HCT116 (cell line): ENCODE measurements around the gene CCDC86. TPM values are rescaled to one million over a fixed set of nuclear protein-coding genes. Genes with fewer than 3 reads are reported as not detected.

ENCODE experiments used
- ATAC-seq: fragments of 200-7000 bp; cut with Tn5 transposase; 2 replicates; pipeline ENCODE4 v1.9.1; 2020; ENCODE audit warnings: mild to moderate bottlenecking, moderate library complexity
- BruUV-seq: library from RNA; stranded (reverse); fragments of 400-500 nt; replicated peaks from 2 replicates; lab custom pipeline; 2021; lab: Mats Ljungman, UMichigan
- CTCF ChIA-PET: fragments of 300-600 bp; sonication (Branson Sonifier 250); formaldehyde crosslinking; loops from one replicate; lab custom pipeline; 2021; ENCODE audit warnings: antibody characterized with exemption; lab: Charles Lee
- POLR2A ChIA-PET: fragments of 300-600, 350-600 bp; sonication (Branson Sonifier 250); formaldehyde crosslinking; loops from one replicate; lab custom pipeline; 2021; ENCODE audit warnings: antibody characterized with exemption; lab: Charles Lee
- RAD21 ChIA-PET, 2 experiments: fragments of 300-600 bp; sonication (Branson Sonifier 250); formaldehyde crosslinking; loops; one replicate each; lab custom pipeline; 2023; ENCODE audit warnings: low total read pairs in 2 of 2; ENCODE audit not compliant: uncharacterized antibody in 2 of 2, unreplicated experiment in 2 of 2, low non-redundant PET in 1 of 2; lab: Charles Lee
- DNase-seq: peaks from one replicate; pipeline ENCODE4 v3.0.0-alpha.2; 2010; ENCODE audit warnings: low read depth, low spot score
- H2AFZ ChIP-seq: fragments of 200-600 bp; shearing (Covaris generic), sonication (generic); 2 replicates; pipeline ENCODE4 v1.6.1; 2017; ENCODE audit warnings: low read depth, mixed run types, mixed read lengths, antibody characterized with exemption, low read length; ENCODE audit not compliant: poor library complexity, severe bottlenecking
- H3K27ac ChIP-seq: 2 replicates; pipeline ENCODE4 v1.5.1; 2012; ENCODE audit warnings: low read depth, low read length
- H3K27me3 ChIP-seq: fragments of 200-600 bp; sonication (generic); 2 replicates; pipeline ENCODE4 v1.6.1; 2016; ENCODE audit warnings: mixed run types, low read length, mixed read lengths; ENCODE audit not compliant: insufficient read depth
- H3K36me3 ChIP-seq, 2 experiments: fragments of 200-500 bp in 1 of 2; fragments of 200-600 bp in 1 of 2; sonication (Bioruptor generic) in 1 of 2; sonication (generic) in 1 of 2; 2 replicates each; pipeline versions ENCODE4 v1.5.1 to v1.6.1; 2014 to 2016; ENCODE audit warnings: low read length in 2 of 2, inconsistent platforms in 1 of 2, mixed read lengths in 1 of 2, mixed run types in 1 of 2; ENCODE audit not compliant: insufficient read depth in 2 of 2, control insufficient read depth in 1 of 2
- H3K4me1 ChIP-seq, 2 experiments: fragments of 200-600 bp in 1 of 2; sonication (generic) in 1 of 2; 2 replicates each; pipeline versions ENCODE4 v1.5.1 to v1.6.1; 2012 to 2017; ENCODE audit warnings: low read length in 2 of 2, inconsistent platforms in 1 of 2, mild to moderate bottlenecking in 1 of 2, mixed read lengths in 1 of 2, mixed run types in 1 of 2, moderate library complexity in 1 of 2; ENCODE audit not compliant: insufficient read depth in 2 of 2, control insufficient read depth in 1 of 2
- H3K4me2 ChIP-seq: fragments of 200-600 bp; sonication (generic); 2 replicates; pipeline ENCODE4 v1.6.1; 2017; ENCODE audit warnings: mixed run types, low read length, mixed read lengths
- H3K4me3 ChIP-seq, 2 experiments: fragments of 200-600 bp in 1 of 2; sonication (generic) in 1 of 2; replicated peaks in 1 of 2; 2 replicates each; pipeline ENCODE4 v1.5.1; 2011 to 2016; ENCODE audit warnings: low read length in 2 of 2, control low read depth in 1 of 2, low read depth in 1 of 2, mild to moderate bottlenecking in 1 of 2, mixed read lengths in 1 of 2, mixed run types in 1 of 2
- H3K79me2 ChIP-seq: fragments of 200-600 bp; sonication (generic); 2 replicates; pipeline ENCODE4 v1.6.1; 2017; ENCODE audit warnings: mild to moderate bottlenecking, mixed run types, low read length, moderate library complexity, mixed read lengths; ENCODE audit not compliant: insufficient read depth
- H3K9ac ChIP-seq: fragments of 200-600 bp; sonication (generic); 2 replicates; pipeline ENCODE4 v1.6.1; 2016; ENCODE audit warnings: low read length, mixed read lengths
- H3K9me2 ChIP-seq: fragments of 200-600 bp; sonication (generic), shearing (Covaris generic); 2 replicates; pipeline ENCODE4 v1.6.1; 2017; ENCODE audit warnings: mixed run types, mild to moderate bottlenecking, moderate library complexity; ENCODE audit not compliant: insufficient read depth
- H3K9me3 ChIP-seq, 2 experiments: fragments of 200-500 bp in 1 of 2; fragments of 200-600 bp in 1 of 2; sonication (Bioruptor generic) in 1 of 2; sonication (generic) in 1 of 2; 2 replicates each; pipeline ENCODE4 v1.6.1; 2014 to 2017; ENCODE audit warnings: low read length in 2 of 2, mixed read lengths in 2 of 2, inconsistent platforms in 1 of 2, low read depth in 1 of 2, mild to moderate bottlenecking in 1 of 2, mixed run types in 1 of 2, moderate library complexity in 1 of 2; ENCODE audit not compliant: control insufficient read depth in 1 of 2, insufficient read depth in 1 of 2
- H4K20me1 ChIP-seq: fragments of 200-600 bp; sonication (generic), shearing (Covaris generic); 2 replicates; pipeline ENCODE4 v1.6.1; 2017; ENCODE audit warnings: mixed run types, mild to moderate bottlenecking, moderate library complexity; ENCODE audit not compliant: insufficient read depth
- ATF3 ChIP-seq: IDR thresholded peaks from 2 replicates; pipeline ENCODE4 v1.6.1; 2012
- CBX3 ChIP-seq: IDR thresholded peaks from 2 replicates; pipeline ENCODE4 v1.6.1; 2012; ENCODE audit warnings: low read depth
- ELF1 ChIP-seq: IDR thresholded peaks from 2 replicates; pipeline ENCODE4 v1.6.1; 2012; ENCODE audit warnings: low read depth, borderline replicate concordance
- EZH2 ChIP-seq: fragments of 200-600 bp; sonication (generic); IDR thresholded peaks from 2 replicates; pipeline ENCODE4 v1.6.1; 2017; ENCODE audit warnings: antibody characterized with exemption, mixed run types
- EZH2phosphoT487 ChIP-seq: fragments of 200-600 bp; IDR thresholded peaks from 2 replicates; pipeline ENCODE4 v1.6.1; 2018; ENCODE audit warnings: antibody characterized with exemption, borderline replicate concordance
- FOSL1 ChIP-seq: IDR thresholded peaks from 2 replicates; pipeline ENCODE4 v1.6.1; 2012; ENCODE audit warnings: low read depth
- JUND ChIP-seq: IDR thresholded peaks from 2 replicates; pipeline ENCODE4 v1.6.1; 2012
- POLR2A ChIP-seq: IDR thresholded peaks from 2 replicates; pipeline ENCODE4 v1.7.0; 2011; ENCODE audit warnings: borderline replicate concordance; ENCODE audit not compliant: insufficient read depth, insufficient read length; ENCODE audit errors: extremely low read depth
- POLR2AphosphoS5 ChIP-seq: IDR thresholded peaks from 2 replicates; pipeline ENCODE4 v1.6.1; 2011; ENCODE audit warnings: mild to moderate bottlenecking, low read depth, low read length, moderate library complexity
- RAD21 ChIP-seq: IDR thresholded peaks from 2 replicates; pipeline ENCODE4 v1.6.1; 2012; ENCODE audit warnings: low read depth, mild to moderate bottlenecking
- SP1 ChIP-seq: IDR thresholded peaks from 2 replicates; pipeline ENCODE4 v1.6.1; 2012; ENCODE audit warnings: low read depth
- SRF ChIP-seq: IDR thresholded peaks from 2 replicates; pipeline ENCODE4 v1.6.1; 2012; ENCODE audit warnings: low read depth
- TCF7L2 ChIP-seq: IDR thresholded peaks from 2 replicates; pipeline ENCODE4 v1.7.0; 2011; ENCODE audit warnings: borderline replicate concordance, inconsistent platforms; ENCODE audit not compliant: insufficient read depth, insufficient read length; ENCODE audit errors: extremely low read depth
- YY1 ChIP-seq: IDR thresholded peaks from 2 replicates; pipeline ENCODE4 v1.6.1; 2011; ENCODE audit warnings: low read length, low read depth, moderate library complexity, mild to moderate bottlenecking; ENCODE audit not compliant: insufficient replicate concordance; ENCODE audit errors: extremely low read depth
- ZFX ChIP-seq: fragments of 450-650 bp; IDR thresholded peaks from 2 replicates; pipeline ENCODE4 v1.6.1; 2017
- intact Hi-C: fragments of 100-400 bp; cut with micrococcal nuclease; formaldehyde crosslinking; loops from 2 replicates; pipeline ENCODE4 v1.10.0; 2022
- total RNA-seq: library from RNA; stranded (reverse); gene quantifications from one replicate; pipeline ENCODE4 v1.2.1, GENCODE V29; 2021; ENCODE audit not compliant: unreplicated experiment
- TF ChIP-seq, protein P1 (sequence below): IDR thresholded peaks from 2 replicates; pipeline ENCODE4 v1.6.1; 2012
- TF ChIP-seq, protein P2 (sequence below): IDR thresholded peaks from 2 replicates; pipeline ENCODE4 v1.6.1; 2012; ENCODE audit warnings: low read depth

Gene CCDC86
- total RNA-seq, 1 experiment from 2014 or later: 69.6 TPM

DNA sequence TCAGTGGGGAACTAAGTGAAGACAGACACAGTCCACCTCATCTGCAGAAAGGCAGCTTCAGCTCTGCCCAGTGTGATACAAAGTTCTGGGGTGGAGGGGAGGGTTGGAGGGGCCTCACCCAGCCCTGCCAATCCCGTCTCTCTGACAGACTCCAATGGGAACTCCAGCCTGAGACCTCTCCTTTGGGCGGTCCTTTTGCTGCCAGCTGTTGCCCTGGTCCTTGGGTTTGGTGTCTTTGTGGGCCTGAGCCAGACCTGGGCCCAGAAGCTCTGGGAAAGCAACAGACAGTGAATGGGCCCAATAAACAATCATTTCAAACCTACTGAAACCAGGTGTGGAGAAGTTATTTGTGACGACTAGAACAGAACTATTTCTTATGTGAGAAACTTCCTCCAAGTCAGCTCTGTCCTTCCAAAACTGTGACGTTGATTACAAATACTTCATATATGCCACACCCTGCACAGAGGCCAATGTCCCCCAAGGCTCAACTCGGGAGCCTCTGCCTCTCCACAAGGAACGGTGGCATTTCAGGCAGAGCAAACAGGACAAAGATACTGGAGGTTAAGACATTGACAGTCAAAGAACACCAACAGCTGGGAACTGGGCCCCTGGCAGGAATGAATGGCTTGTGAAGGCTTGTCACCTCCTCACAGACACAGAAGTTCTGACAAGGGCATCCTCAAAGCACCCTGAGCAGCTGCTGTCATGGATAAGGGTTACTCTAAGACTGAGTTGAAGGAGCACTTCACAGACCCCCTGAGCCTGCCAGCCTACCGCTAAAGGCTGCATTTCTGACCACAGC, 33.7 kb downstream of the CCDC86 start:
- ATAC-seq (no peak), DNase-seq (no peak)
- no peak overlapping the region for H2AFZ ChIP-seq
- no peaks in the 10 kb centered on the region for H3K79me2 ChIP-seq
- ChIA-PET CTCF (interaction anchor here (1.5 kb wide), 1 partner anchor 24 kb away, joined by 4 read pairs; no protein-coding TSS in a partner anchor), RAD21 (no interaction called here), POLR2A (no interaction called here)
- no peak overlapping the region for H3K4me2 ChIP-seq
- no peak overlapping the region for H3K9ac ChIP-seq
- H3K27ac ChIP-seq: no peak overlapping the region
- no peak overlapping the region for H3K4me3 ChIP-seq
- H3K4me1 ChIP-seq: peaks cover 0 to 4% of the 10 kb centered on the region in 2 experiments; a peak in 2 of 4 replicates
- H4K20me1 ChIP-seq: no peaks in the 10 kb centered on the region
- H3K9me2 ChIP-seq: no peaks in the 10 kb centered on the region
- H3K27me3 ChIP-seq: no peaks in the 10 kb centered on the region
- H3K36me3 ChIP-seq: peaks cover 4 to 5% of the 10 kb centered on the region in 2 experiments; a peak in 2 of 4 replicates
- BruUV-seq: no TSS peak
- H3K9me3 ChIP-seq: no peaks in the 10 kb centered on the region
- intact Hi-C loops: no loop called here
- TF ChIP-seq SRF (no peak), ATF3 (no peak), FOSL1 (no peak), TCF7L2 (no peak), POLR2A (no peak), RAD21 (no peak), ZFX (no peak)
- TF ChIP-seq, protein P1, sequence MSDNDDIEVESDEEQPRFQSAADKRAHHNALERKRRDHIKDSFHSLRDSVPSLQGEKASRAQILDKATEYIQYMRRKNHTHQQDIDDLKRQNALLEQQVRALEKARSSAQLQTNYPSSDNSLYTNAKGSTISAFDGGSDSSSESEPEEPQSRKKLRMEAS: no peak
- TF ChIP-seq, all 23 proteins: peak for 0

GRCh38 chr11:60876168-60876485, 34.2 kb downstream of the CCDC86 start:
- no peak for ATAC-seq
- RAD21 ChIA-PET: no interaction called here
- BruUV-seq: no TSS peak
- TF ChIP-seq TCF7L2: no peak
- TF ChIP-seq, protein P2, sequence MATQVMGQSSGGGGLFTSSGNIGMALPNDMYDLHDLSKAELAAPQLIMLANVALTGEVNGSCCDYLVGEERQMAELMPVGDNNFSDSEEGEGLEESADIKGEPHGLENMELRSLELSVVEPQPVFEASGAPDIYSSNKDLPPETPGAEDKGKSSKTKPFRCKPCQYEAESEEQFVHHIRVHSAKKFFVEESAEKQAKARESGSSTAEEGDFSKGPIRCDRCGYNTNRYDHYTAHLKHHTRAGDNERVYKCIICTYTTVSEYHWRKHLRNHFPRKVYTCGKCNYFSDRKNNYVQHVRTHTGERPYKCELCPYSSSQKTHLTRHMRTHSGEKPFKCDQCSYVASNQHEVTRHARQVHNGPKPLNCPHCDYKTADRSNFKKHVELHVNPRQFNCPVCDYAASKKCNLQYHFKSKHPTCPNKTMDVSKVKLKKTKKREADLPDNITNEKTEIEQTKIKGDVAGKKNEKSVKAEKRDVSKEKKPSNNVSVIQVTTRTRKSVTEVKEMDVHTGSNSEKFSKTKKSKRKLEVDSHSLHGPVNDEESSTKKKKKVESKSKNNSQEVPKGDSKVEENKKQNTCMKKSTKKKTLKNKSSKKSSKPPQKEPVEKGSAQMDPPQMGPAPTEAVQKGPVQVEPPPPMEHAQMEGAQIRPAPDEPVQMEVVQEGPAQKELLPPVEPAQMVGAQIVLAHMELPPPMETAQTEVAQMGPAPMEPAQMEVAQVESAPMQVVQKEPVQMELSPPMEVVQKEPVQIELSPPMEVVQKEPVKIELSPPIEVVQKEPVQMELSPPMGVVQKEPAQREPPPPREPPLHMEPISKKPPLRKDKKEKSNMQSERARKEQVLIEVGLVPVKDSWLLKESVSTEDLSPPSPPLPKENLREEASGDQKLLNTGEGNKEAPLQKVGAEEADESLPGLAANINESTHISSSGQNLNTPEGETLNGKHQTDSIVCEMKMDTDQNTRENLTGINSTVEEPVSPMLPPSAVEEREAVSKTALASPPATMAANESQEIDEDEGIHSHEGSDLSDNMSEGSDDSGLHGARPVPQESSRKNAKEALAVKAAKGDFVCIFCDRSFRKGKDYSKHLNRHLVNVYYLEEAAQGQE: no peak
- no peak for TF ChIP-seq YY1
- no peak for TF ChIP-seq EZH2
- TF ChIP-seq SRF: no peak
- no peak for TF ChIP-seq JUND
- no peak for TF ChIP-seq ELF1
- TF ChIP-seq ZFX: no peak
- no peak for TF ChIP-seq RAD21
- no peak for TF ChIP-seq CBX3
- TF ChIP-seq SP1: no peak
- no peak for TF ChIP-seq EZH2phosphoT487
- no peak for TF ChIP-seq POLR2AphosphoS5

More at GRCh38 chr11:60876168-60876485, 34.2 kb downstream of the CCDC86 start:
- Histone ChIP-seq H3K9me3 (no peaks in the 10 kb centered on the region), H3K79me2 (no peaks in the 10 kb centered on the region), H4K20me1 (no peaks in the 10 kb centered on the region), H3K4me1 (peaks cover 0 to 4% of the 10 kb centered on the region in 2 experiments; a peak in 2 of 4 replicates), H3K9me2 (no peaks in the 10 kb centered on the region), H3K36me3 (peaks cover 4 to 5% of the 10 kb centered on the region in 2 experiments; a peak in 2 of 4 replicates), H3K4me3 (no peak overlapping the region), H3K9ac (no peak overlapping the region), H2AFZ (no peak overlapping the region), H3K4me2 (no peak overlapping the region), H3K27ac (no peak overlapping the region), H3K27me3 (no peaks in the 10 kb centered on the region)
- intact Hi-C loops: no loop called here
- ChIA-PET POLR2A (no interaction called here), CTCF (no interaction called here)
- no peak for DNase-seq
